Fibroblast of peridontal ligament (primary cell): ENCODE results near the gene FAM236D.
"Not testable (repeated sequence)": the region's sequence is repeated elsewhere in the genome, so short reads cannot be mapped to it uniquely, and the experiment has no call there.

Experiments used
- DNase-seq: peaks from one replicate; pipeline ENCODE4 v3.0.0-alpha.2; 2010; ENCODE audit errors: extremely low read depth

The FAM236D gene

GRCh38 chrX:72808110-72808509, at the start of gene FAM236D:
Gene FAM236D, minus strand, starts transcription at chrX:72808210. Its CDS starts 100 bp downstream, at chrX:72808110.
- DNase-seq, result not testable (repeated sequence)

GRCh38 chrX:72837532-72837931, 29.5 kb upstream of the FAM236D start:
- DNase-seq, result not testable (repeated sequence)

- not testable (repeated sequence) for DNase-seq
Measured at GRCh38 chrX:72830701-72831100, 22.7 kb upstream of the FAM236D start.

- DNase-seq, result not testable (repeated sequence)
Measured at GRCh38 chrX:72790390-72790789, 17.6 kb downstream of the FAM236D start.

- DNase-seq, result not testable (repeated sequence)
Measured at GRCh38 chrX:72788142-72788541, 19.9 kb downstream of the FAM236D start.

GRCh38 chrX:72783964-72784363, 24.0 kb downstream of the FAM236D start:
- DNase-seq, result not testable (repeated sequence)

GRCh38 chrX:72783365-72783936, 24.6 kb downstream of the FAM236D start:
- not testable (repeated sequence) for DNase-seq

- DNase-seq, result not testable (repeated sequence)
Measured at GRCh38 chrX:72782560-72782959, 25.4 kb downstream of the FAM236D start, which contains the start of gene FAM236B. Gene FAM236B, minus strand, starts transcription at chrX:72782660. Its CDS starts 100 bp downstream, at chrX:72782560.

GRCh38 chrX:72778146-72778545, 29.9 kb downstream of the FAM236D start:
- not testable (repeated sequence) for DNase-seq

GRCh38 chrX:72777467-72777790, 30.6 kb downstream of the FAM236D start:
- not testable (repeated sequence) for DNase-seq

- DNase-seq, result not testable (repeated sequence)
Measured at GRCh38 chrX:72776653-72777466, 31.1 kb downstream of the FAM236D start, which contains the start of gene DMRTC1B. Gene DMRTC1B, plus strand, starts transcription at chrX:72776890. Its CDS starts 68,246 bp downstream, at chrX:72845136.

GRCh38 chrX:72760454-72760853, 47.6 kb downstream of the FAM236D start:
- DNase-seq, result not testable (repeated sequence)
